HL-60/S4 treated with retinoic acid at 250 ng/mL for 4 days and 3 days (cell line): ENCODE data around the gene CENPV.
"Not testable (repeated sequence)": the region's sequence is repeated elsewhere in the genome, so short reads cannot be mapped to it uniquely, and the experiment has no call there.

Experiments
- in situ Hi-C: fragments of 300-500 bp; cut with MboI; formaldehyde crosslinking; loops from 2 replicates; pipeline ENCODE4 v1.7.0; 2022; ENCODE audit warnings: low sequenced_read_pairs

CENPV gene

DNA sequence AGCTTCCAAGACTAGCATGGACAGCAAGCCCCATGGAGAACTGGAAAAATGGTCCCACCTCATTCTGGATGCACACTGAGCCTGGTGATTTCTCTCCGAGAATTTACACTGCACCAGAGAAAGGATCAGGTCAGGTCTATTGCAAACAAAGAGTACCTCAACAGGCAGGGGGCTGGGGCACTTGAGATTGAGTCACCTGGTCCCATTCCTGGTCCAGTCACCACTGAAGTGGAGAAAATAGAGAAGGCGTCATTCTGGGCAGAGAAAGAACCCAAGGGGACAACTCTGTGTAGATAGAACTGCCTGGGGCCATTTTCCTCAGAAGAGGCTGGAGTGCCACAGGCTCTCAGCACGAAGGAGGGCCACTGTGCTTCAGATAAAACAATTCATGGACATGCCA, 38.4 kb downstream of the CENPV start:
- in situ Hi-C loops = no loop called here

- in situ Hi-C loops = no loop called here
Observed at GRCh38 chr17:16314189-16314588, 39.1 kb downstream of the CENPV start.

DNA sequence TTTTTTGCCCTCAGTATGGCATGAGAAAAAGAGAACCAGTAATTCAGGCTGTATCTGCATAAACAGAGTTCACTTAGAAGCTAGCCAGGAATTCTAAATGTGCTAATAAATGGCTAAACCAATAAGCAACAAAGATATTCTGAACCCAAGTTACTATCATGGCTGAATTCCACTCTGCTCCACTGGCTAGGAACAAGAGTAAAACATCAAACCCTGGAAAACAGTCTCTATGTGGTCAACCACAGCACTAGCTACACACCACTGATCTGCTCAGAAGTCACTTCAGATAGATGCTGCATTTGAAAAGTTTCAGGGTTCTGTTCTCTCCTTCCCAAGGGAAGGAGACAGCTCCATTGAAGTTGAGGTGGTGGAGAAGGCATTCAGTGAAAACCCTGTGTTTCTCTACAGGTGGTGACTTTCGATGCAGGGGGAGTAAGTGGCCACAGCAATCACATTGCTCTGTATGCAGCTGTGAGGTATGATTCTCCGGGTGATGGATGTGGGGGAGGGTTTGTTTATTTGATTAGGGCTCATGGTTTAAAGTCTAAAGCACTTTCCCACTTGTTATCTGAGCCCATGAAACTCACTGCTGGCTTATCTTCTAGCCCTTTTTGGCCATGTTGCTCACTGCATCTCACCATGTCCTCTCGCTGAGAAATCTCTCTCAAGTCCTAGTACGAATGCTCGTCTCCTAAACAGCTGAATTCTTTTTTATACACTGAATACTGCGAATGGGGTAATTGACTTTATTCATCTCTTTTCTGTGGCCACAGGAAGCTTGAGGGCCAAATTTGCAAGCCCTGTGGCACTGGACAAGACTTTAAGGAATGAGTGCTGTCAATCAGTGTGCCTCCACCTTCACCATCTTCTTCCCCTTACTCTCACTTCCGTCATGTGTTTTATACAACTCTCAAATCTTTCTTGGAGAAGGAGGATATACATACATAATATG, 39.9 kb downstream of the CENPV start:
- in situ Hi-C loops = no loop called here

DNA sequence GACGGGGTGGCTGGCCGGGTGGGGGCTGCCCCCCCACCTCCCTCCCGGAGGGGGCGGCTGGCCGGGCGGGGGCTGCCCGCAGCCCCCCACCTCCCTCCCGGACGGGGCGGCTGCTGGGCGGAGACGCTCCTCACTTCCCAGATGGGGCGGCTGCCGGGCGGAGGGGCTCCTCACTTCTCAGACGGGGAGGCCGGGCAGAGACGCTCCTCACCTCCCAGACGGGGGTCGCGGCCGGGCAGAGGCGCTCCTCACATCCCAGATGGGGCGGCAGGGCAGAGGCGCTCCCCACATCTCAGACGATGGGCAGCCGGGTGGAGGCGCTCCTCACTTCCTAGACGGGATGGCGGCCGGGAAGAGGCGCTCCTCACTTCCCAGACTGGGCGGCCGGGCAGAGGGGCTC, 41.2 kb downstream of the CENPV start:
- in situ Hi-C loops = not testable (repeated sequence)

GRCh38 chr17:16306211-16306610, 47.1 kb downstream of the CENPV start:
- in situ Hi-C loops = no loop called here

GRCh38 chr17:16304830-16305229, 48.4 kb downstream of the CENPV start:
- in situ Hi-C loops = no loop called here

- in situ Hi-C loops = no loop called here
Observed at GRCh38 chr17:16302856-16303255, 50.4 kb downstream of the CENPV start.

DNA sequence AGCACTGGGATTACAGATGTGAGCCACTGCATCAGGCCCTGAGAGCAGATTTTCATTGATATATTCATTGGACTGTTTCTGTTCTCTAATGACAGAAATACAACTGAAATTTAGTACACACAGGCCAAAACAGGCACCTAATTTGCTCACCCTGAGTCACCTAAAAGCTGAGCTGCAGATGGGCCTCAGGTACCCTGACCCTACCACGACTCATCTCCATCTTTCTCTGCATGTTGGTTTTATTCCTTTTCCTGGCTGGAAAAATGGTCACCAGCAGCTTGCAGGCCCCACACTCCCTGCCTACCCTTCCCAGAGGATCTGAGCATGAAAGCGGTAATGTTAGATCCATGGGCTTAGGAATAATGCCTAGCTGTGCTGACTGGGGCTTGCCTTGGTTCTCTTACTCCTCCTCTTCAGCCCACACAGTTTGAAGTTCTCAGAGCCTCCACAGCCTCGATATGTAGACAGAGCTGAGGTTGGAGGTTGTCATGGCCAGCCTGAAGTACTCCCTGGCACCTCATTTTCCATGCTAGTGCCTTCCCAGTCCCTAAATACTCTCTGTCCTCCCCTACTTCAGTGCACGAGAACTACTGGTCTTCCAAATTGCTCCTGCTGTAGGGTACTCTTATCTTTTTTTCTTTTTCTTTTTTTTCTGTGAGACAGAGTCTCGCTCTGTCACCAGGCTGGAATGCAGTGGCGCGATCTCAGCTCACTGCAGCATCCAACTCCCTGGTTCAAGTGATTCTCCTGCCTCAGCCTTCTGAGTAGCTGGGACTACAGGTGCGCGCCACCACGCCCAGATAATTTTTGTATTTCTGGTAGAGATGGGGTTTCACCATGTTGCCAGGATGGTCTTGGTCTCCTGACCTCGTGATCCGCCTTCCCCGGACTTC, 51.1 kb downstream of the CENPV start:
- in situ Hi-C loops = no loop called here

DNA sequence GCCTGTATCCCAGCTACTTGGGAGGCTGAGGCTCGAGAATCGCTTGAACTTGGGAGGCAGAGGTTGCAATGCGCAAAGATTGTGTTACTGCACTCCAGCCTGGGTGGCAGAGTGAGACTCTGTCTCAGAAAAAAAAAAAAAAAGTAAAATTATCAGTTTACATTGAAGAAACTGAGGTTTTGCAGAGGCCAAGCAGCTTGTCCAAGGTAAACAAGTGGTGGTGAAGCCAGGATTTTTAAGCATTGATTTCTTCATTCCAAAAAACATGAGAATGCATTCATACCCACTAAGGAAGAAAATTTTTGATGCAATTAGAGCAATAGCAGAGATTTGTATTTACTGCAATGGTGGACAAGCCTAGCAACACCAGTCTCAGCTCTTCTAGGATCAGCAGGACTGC, 52.7 kb downstream of the CENPV start:
- in situ Hi-C loops = no loop called here

GRCh38 chr17:16298140-16298662, 55.1 kb downstream of the CENPV start:
- in situ Hi-C loops = no loop called here

- in situ Hi-C loops = no loop called here
Observed at GRCh38 chr17:16297367-16298139, 55.7 kb downstream of the CENPV start.

DNA sequence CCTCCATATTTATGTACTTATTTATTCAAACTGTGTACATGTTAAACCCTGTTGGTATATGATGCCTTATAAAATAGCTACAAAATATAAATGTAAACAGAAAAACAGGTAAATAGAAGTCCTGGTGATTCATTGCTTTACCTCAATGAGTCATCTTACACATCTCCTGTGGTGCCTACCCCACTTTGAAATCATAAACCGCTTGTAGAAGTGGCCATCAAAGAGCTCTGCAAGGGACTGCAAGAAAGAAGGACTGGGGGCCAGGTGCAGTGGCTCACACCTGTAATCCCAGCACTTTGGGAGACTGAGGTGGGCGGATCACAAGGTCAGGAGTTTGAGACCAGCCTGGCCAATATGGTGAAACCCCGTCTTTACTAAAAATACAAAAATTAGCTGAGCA, 57.2 kb downstream of the CENPV start:
- in situ Hi-C loops = not testable (repeated sequence)

DNA sequence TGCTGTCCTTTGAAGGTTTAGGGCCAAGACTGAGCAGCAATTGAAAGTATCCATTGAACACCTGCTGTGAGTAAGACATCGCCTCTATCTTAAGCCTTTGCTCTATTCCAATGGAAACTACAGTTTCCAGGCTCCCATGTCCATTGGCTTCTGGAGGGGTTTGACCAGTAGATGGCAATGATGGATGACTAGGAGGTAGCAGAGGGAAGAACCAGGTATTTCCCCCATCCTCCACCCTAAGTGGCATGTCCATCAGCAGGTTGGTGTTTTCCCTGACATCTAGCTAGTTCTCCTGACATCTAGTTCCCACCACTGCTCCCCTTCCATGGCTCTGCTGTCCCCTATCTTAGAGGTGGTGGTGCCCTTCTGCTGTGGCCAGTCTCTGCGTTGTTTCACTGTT, 58.7 kb downstream of the CENPV start:
- in situ Hi-C loops = no loop called here

DNA sequence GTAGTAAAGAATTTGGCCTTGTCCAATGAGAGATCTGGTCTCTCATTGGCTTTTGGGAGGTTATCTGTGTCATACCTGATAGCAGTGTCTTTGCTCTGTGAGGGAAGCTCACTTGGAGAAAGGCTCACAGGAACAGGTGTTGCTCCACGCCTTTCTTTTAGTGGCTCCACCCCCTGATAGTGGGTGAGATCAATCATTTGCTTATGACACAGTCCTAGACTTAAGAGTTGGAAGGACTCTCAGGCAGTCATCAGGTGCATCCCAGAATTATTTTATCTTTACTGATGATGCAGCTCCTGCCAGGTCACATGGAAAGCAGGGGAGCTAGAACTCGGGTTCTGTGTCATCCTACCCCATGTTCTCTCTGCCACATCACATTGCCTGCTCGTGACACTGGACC, 59.3 kb downstream of the CENPV start:
- in situ Hi-C loops = no loop called here
